Measurements from ENCODE around the gene GPC2.
A peak's percentile ranks its signal among the peaks of the same experiment; 100 is the strongest.

The GPC2 gene

DNA sequence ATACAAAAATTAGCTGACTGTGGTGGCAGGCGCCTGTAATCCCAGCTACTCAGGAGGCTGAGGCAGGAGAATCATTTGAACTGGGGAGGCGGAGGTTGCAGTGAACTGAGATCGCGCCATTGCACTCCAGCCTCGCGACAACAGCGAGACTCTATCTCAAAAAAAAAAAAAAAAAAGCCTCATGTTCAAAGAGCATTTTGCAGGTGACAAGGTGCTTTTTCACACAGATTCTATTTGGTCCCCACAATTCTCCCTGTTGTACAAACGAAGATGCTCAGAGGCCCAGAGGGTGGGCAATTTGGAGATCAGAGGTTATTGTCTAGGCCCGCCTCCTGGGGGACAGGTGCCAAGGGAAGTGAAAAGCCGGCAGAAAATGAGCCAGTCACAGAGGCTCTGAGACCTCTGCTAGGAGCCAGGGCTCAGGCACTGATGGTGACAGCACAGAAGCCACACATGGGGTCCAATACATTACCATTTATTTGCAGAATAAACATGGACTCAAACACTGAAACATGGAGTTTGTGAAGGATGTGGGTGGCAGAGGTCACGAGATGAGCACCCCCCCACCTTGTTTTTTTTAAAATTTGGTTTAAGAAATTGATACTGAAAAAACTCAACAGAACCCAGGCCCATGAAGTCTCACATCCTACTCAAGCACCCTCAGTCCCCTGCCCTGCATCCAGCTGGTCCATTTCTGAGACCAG is 7.9 kb downstream of the GPC2 start:
- peak; percentile 13 for DNase-seq (ENCODE audit: low spot score)
- no peak for FAIRE-seq

DNA sequence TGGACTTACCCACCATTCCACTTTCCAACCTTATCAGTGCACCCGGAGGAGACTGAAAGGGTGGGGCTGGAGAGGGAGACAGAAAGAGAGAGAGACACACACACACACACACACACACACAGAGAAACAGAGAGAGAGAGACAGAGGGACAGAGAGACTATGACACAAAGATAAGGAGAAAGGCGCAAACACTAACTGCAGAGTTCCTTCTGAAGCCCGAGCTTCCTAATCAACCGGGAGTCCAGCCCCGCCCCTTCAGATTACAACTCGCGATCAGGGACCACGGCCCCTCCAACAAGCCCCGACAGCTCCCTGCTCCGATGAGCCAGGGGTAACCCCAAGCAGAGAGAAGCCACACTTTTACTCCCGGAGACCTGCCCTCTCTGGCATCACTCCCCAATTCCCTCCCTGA is 9.3 kb downstream of the GPC2 start:
- DNase-seq (ENCODE audit: low spot score) (no peak), FAIRE-seq (no peak)

GRCh38 chr7:100166970-100167911 is 9.9 kb downstream of the GPC2 start:
- no peak for FAIRE-seq
- no peak for DNase-seq (ENCODE audit: low spot score)

- no peak for FAIRE-seq
- no peak for DNase-seq (ENCODE audit: low spot score)
Observed at GRCh38 chr7:100166317-100166940, 10.8 kb downstream of the GPC2 start.

GRCh38 chr7:100163871-100164270 is 13.3 kb downstream of the GPC2 start:
- DNase-seq (ENCODE audit: low spot score): no peak
- no peak for FAIRE-seq

DNA sequence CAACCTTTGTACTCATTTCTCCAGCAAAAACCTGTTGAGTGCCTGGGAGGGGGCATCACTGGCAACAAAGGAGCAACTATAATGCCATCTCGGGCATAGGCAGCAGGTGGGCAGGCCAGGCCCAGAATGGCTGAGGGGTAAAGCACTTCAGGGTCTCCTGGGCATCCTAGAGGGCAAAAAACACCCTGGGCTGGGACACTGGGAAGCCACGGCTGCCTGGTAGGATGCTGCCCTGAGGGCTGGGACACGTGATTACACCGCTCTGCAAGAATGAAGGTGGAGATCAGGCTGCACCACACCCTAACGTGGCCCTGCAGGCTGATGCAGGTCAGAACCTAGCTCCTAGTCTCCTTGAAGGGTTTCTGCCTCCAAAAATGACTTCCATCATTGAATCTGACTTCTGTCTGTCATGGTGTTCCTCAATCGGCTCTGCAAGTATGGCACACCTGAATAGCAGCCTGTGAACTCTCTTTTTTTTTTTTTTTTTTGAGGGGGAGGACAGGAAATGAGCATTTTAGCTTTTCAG is 14.1 kb downstream of the GPC2 start:
- FAIRE-seq (no peak), DNase-seq (ENCODE audit: low spot score) (peak; percentile 50)

GRCh38 chr7:100160067-100160466 is 17.1 kb downstream of the GPC2 start:
- no peak for FAIRE-seq
- DNase-seq (ENCODE audit: low spot score): no peak

- DNase-seq (ENCODE audit: low spot score): no peak
- FAIRE-seq: no peak
Observed at GRCh38 chr7:100159099-100159623, 18.0 kb downstream of the GPC2 start.

DNA sequence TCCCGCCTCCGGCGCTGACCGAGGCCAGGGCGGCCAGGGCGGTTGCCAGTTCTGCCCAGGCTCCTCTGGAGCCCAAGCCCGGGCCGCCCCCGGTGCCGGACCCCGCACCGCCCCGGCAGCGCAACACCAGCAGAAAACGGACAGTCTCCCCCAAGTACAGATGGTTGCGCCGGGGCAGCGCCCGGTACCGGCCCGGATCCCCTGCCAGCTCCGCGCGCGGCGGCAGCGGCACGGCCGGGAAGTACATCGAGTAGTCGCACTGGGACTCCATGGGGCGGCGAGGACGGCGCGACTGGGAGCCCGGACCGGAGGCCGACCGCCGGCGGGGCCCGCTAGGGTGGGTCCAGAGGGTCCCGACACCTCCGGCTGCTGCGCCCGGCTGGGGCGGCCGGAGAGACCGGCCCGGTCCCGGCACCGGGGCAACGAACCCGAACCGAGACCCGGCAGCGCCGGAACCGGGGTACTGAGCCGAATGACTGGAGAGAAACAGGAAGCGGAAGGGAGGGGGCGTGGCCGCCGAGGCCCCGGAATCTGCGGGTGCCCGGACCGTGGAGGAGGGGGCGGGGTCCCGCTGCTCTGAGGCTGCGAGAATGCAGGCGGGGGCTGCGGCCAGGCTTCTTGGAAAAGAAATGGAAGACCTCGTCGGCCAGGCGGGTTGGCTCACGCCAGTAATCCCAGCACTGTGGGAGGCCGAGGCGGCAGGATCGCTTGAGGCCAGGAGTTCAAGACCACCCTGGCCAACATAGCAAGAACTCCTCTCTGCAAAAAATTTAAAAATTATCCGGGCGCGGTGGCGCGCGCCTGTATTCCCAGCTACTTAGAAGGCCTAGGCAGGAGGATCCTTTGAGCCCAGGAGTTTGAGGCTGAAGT is 18.7 kb downstream of the GPC2 start, which contains the start of gene TRAPPC14:
TRAPPC14 (minus strand) TSS at position 495 of the 870 bp plus-strand sequence; CDS start at position 271, 224 bp downstream.
- peak; percentile 99 for DNase-seq (ENCODE audit: low spot score)

DNA sequence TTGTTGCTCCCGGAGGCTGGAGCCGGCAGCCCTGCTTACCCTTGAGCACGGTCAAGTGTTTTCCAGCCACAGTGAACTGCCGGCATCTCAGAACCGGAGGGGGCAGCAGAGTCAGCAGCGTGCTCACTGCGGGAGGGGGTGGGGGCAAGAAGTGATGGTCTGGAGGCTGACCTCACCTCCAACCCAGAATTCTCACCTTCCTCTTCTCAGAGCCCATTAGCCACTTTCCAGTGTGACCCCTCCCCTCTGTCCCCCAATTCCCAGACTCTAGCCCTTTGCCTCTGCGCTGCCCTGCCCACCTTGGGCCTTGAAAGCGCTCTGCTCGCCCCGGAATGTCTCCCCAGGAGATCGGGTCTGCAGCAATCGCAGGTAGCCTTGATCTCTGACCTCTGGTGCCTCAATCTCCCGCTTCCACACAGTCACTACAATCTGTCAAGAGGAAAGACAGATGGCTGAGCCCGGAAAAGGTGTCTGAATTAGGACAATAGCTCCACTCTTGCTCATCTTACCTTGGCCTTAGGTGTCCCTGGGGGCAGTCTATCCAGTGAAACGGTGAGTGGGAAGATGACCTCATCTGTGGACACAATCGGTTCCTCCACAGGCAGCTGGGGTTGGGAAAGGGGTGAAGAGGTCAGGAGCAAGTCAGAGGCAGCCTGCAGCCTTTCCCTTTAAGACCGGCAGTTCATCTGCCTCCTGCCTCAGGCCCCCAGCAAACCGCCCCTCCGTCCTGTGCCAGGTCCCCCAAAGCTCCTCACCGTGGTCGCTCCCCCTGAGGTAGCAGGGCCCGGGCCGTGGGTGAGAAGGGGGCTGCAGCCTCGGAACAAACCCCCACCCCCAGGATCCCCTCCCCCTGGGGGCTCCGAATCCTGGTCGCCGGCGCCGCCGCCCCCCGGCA is 19.6 kb downstream of the GPC2 start:
- DNase-seq (ENCODE audit: low spot score): peak; percentile 70

More for the DNA sequence above, 18.7 kb downstream of the GPC2 start, which contains the start of gene TRAPPC14:
- no peak for FAIRE-seq

GRCh38 chr7:100157069-100157333 is 20.2 kb downstream of the GPC2 start:
- DNase-seq (ENCODE audit: low spot score) (no peak), FAIRE-seq (no peak)

More for the DNA sequence above, 19.6 kb downstream of the GPC2 start:
- no peak for FAIRE-seq

GRCh38 chr7:100156331-100157068 is 20.7 kb downstream of the GPC2 start:
- DNase-seq (ENCODE audit: low spot score) (no peak), FAIRE-seq (no peak)

DNA sequence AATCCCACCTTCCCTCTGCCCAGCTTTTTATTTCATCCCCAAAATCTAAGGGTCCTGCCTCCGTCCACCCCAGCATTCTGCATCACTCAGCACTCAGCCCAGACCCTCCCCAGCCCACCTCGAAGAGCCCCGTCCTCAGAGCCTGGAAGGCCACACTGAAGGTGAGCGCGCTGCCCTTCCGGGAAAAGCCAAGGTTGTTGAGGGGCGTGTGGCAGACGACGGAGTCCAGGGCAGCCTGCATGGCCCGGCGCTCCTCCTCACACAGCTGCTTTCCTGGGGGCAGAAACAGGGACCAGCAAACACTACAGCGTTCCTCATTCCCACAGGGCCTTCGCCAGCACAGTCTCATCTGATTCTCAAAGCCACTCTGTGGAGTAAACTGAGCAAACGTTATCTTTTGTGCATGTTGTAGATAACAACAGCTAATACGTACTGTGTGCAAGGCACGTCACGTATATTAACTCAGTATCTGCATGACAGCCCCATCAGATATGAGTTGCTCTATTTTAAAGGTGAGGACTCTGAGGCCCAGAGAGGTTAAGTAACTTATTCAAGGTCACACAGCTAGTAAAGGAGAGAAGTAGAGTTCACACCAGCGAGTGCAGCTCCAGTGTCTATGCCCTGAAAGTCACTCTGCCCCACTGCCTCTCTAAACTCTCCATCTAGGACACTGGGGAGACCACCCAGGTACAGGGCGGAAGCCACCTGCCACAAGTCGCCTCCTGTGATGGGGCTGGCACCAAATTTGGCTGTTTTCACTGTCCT is 21.4 kb downstream of the GPC2 start:
- no peak for DNase-seq (ENCODE audit: low spot score)

DNA sequence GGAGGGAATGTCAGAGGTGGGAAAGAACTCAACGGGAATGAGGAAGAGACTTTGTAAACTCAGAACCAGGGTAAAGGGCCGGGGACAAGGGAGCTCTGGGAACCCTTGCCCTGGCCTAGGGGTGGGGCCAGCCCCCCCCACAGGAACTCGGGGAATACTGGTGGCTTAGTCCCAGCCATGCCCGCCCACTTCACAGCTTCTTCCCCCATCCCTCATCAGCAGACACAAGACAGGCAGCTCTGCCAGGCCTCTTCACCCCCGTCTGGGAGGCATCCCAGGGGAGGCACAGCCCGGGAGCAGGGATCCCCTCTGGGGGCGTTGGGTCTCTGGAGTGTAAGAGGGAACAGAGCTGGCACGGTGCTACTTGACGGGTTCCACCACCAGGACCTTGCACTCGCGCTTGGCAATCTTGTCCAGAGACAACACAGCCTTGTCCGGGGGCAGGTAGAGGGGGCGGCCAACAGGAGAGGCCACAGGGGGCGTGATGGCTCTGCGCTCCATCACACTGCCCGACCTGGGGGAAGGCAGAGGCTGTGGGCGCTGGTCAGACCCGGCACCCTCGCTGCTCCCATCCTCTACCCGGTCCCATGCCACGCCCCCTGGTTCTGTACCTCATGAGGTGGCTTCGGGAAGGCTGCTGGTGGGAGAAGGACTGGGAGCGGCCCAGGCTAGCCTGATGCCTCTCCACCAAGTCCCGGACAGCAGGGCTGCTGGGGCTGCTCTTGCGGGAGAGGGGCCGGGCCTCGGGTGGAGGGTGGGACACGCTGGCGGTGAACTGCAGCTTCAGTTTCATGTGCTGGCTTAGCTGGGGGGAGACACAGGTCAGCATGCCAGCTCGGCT is 22.3 kb downstream of the GPC2 start:
- FAIRE-seq (no peak), DNase-seq (ENCODE audit: low spot score) (no peak)

More for the DNA sequence above, 21.4 kb downstream of the GPC2 start:
- FAIRE-seq: no peak

DNA sequence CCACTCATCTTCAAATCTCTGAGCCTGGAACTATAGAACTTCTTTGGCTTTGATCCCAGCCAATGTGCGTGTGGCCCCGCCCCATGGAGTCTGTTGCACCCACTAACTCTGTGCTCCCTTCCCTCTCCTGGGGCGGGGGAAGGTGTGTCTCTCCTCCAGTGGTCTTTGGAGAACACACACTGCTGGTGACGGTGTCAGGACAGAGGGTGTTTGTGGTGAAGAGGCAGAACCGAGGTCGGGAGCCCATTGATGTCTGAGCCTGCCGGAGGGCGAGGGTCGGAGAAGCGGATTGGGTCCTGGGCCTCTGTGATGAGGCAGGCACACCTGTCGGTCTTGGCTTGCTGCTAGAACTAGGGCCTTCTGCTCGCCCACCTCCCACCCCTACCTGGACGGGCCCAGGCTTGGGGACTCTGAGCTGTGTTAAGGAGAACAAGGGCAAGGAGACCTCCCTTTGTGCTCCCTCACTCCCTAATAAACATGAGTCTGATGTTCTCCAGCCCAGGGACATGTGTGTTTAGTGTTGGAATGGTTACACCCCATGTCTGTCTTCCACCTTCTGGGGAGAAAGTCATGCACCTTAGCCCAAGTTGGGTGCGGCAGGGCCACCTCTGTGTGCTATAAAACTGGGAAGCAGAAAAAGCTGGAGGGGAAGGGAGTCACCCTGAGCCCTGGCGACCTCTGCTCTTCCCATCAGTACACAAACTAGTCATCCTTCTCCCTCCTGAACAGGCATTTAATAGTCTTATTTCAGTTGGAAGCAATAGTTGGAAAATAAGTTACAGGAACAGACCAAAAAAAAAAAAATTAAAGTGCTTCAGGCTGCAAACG is 23.3 kb downstream of the GPC2 start:
- DNase-seq (ENCODE audit: low spot score) (no peak), FAIRE-seq (no peak)

DNA sequence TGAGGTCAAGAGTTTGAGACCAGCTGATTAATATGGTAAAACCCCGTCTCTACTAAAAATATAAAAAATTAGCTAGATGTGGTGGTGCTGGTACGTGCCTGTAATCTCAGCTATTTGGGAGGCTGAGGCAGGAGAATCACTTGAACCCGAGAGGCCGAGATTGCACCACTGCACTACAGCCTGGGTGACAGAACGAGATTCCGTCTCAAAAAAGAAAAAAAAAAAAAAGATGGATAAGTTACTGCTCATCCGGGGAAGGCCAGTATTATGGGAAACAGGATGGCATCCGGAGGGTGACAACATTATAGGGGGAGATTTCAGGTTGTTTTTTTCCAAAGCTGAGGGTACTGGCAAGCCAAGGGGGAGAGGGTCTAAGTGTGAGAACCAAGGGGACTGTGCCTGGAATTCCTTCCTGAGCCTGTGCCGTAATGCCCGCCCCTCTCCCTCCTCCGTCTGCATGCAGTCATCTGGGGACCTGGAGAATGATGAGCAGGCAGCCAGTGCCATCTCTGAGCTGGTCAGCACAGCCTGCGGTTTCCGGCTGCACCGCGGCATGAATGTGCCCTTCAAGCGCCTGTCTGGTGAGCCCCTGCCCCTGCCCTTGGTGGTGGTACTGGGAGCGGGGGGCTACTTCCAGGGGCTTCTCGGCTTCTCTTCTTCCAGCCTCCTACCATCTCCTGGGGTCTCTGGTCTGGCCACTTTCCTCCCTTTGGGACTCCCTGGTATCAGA is 24.1 kb downstream of the GPC2 start:
- no peak for FAIRE-seq
- DNase-seq (ENCODE audit: low spot score): no peak
